ENCODE measurements around the gene AIFM2.

GRCh38 chr10:70118196-70118595 is 14.4 kb downstream of the AIFM2 start:
- TF ChIP-seq TCF4 (CRISPR knock-in tag; IDR thresholded peaks at IDR 0.05; ENCODE audit: borderline replicate concordance) (no peak), GLIS3 (CRISPR knock-in tag; IDR thresholded peaks at IDR 0.05) (no peak), OSR1 (CRISPR knock-in tag; IDR thresholded peaks at IDR 0.05) (no peak), ZFP30 (CRISPR knock-in tag; IDR thresholded peaks at IDR 0.05) (no peak), TSHZ2 (CRISPR knock-in tag; IDR thresholded peaks at IDR 0.05) (no peak), ZFP3 (CRISPR knock-in tag; IDR thresholded peaks at IDR 0.05) (no peak), ISL1 (CRISPR knock-in tag; IDR thresholded peaks at IDR 0.05) (no peak), CREB5 (CRISPR knock-in tag; IDR thresholded peaks at IDR 0.05; ENCODE audit: low read depth) (no peak), ZNF565 (CRISPR knock-in tag; conservative IDR thresholded peaks at IDR 0.05; ENCODE audit: low read depth) (no peak), ZNF8 (CRISPR knock-in tag; IDR thresholded peaks at IDR 0.05) (no peak), PATZ1 (CRISPR knock-in tag; IDR thresholded peaks at IDR 0.05; ENCODE audit: borderline replicate concordance) (no peak), ZC3H10 (CRISPR knock-in tag; IDR thresholded peaks at IDR 0.05) (no peak)

All from SK-N-SH treated with all-trans-retinoic acid at 6 μM for 48 hours (cell line).